Esophagus muscularis mucosa (tissue), 4 donors: Measurements from ENCODE around the gene ZDHHC13.

Experiments used
- CTCF ChIP-seq, 3 experiments: fragments of 200-600 bp in 2 of 3; fragments of 450-650 bp in 1 of 3; sonication (generic) in 2 of 3; IDR thresholded peaks; one replicate each; pipeline ENCODE4 v1.5.1; 2017 to 2019; ENCODE audit warnings: antibody characterized with exemption in 3 of 3, mild to moderate bottlenecking in 2 of 3, moderate library complexity in 1 of 3
- EP300 ChIP-seq: sonication (generic); formaldehyde crosslinking; IDR thresholded peaks from one replicate; pipeline ENCODE4 v1.6.1; 2017; ENCODE audit warnings: antibody characterized with exemption
- POLR2A ChIP-seq: fragments of 450-650 bp; IDR thresholded peaks from one replicate; pipeline ENCODE4 v1.6.1; 2017; ENCODE audit warnings: antibody characterized with exemption, moderate library complexity, mild to moderate bottlenecking, low read depth
- POLR2AphosphoS5 ChIP-seq, 2 donors: sonication (generic); formaldehyde crosslinking; IDR thresholded peaks; one replicate each; pipeline ENCODE4 v1.6.1; 2017; ENCODE audit warnings: antibody characterized with exemption in 2 of 2

DNA sequence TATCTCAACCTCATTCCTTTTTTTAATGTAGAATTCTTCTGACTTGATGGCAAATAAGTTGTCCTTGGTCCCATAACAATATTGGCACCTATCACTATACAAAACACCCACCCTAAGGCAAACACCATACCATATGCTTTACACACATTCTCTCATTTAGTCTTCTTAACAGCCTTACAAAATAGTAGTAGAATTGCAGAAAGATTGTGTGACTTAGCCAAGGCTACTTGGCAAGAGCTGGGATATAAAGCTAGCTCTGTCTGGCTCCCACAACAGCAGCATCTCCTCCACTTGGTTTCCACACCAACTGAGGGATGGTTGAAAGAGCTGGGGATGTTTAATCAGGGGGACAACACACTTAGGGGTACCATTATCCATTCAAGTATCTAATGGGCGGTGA, 9.8 kb upstream of the ZDHHC13 start:
- TF ChIP-seq POLR2A (no peak), CTCF (IDR thresholded peaks at IDR 0.05) (no peak), EP300 (no peak), POLR2AphosphoS5 (IDR thresholded peaks at IDR 0.05) (no peak)
